Fibroblast of mammary gland (primary cell): ENCODE results near the gene EEF2.

Experiments used
- DNase-seq: peaks from one replicate; pipeline ENCODE4 v3.0.0-alpha.2; 2010; ENCODE audit warnings: low read depth
- H3K4me3 ChIP-seq: 2 replicates; pipeline ENCODE4 v1.5.1; 2011; ENCODE audit warnings: low read depth, mild to moderate bottlenecking, low read length, moderate library complexity; ENCODE audit not compliant: control insufficient read depth
- CTCF ChIP-seq: conservative IDR thresholded peaks from 2 replicates; pipeline ENCODE4 v1.5.1; 2011; ENCODE audit warnings: low read depth, low read length, inconsistent platforms; ENCODE audit not compliant: control insufficient read depth, insufficient read depth

EEF2 gene

GRCh38 chr19:3984908-3985642, at the start of gene EEF2:
Gene EEF2, minus strand, starts transcription at chr19:3985463. Its CDS starts 83 bp downstream, at chr19:3985380.
- TF ChIP-seq CTCF = no peak
- H3K4me3 ChIP-seq = peak within 1 kb of the TSS; percentile 91
- peak; percentile 85 for DNase-seq

DNA sequence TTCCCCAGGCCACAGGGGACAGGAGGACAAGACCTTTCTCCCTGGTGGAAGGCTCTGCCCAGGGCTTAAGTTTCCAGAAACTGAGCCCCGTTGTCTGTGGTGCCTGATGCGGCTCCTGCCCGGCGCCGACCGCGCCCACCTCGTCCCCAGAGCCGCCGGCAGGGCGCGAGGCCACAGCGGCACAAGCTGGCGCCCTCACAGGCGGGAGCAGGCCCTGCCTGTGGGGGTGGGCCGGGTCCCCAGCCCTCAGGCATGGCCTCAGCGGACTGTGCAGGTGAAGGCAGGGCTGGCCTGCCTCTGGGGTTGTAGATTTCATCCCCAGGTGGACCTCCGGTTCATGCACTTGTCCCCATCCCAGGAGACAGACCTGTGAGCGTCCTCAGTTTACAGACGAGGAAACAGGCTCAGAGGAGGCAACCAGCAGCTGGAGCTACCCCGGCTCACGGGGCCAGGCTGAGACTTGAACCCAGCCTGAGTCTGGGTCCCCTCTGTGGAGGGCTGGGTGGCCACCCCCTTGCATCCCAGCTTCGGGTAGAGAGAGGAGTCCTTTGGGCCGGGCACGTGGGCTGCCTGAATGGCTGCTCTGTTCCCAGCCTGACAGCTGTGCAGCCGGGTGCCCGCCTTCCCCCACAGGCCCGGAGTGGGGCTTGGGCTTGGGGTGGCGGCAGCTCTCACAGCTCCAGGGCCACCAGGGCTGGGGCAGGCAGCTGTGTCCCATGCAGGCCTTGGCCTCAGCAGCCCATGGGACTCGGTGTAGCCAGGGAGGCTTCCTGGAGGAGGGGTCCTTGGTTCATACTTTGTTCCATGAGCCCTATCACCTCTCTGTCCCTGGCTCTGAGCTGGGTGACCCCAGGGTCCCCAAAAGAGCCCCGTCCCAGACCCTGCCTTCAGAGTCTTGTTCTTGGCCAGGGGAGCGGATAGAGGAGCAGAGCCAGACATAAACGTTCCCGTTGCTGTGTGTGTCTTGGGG, 49.1 kb upstream of the EEF2 start:
- no peak for TF ChIP-seq CTCF
- no peak overlapping the region for H3K4me3 ChIP-seq
- DNase-seq = no peak

GRCh38 chr19:4033028-4033956, 48.0 kb upstream of the EEF2 start:
- H3K4me3 ChIP-seq = no peak overlapping the region
- TF ChIP-seq CTCF = no peak
- no peak for DNase-seq

- H3K4me3 ChIP-seq = no peak overlapping the region
- TF ChIP-seq CTCF = no peak
- no peak for DNase-seq
These were observed 47.2 kb upstream of the EEF2 start for GRCh38 chr19:4032436-4032835.

DNA sequence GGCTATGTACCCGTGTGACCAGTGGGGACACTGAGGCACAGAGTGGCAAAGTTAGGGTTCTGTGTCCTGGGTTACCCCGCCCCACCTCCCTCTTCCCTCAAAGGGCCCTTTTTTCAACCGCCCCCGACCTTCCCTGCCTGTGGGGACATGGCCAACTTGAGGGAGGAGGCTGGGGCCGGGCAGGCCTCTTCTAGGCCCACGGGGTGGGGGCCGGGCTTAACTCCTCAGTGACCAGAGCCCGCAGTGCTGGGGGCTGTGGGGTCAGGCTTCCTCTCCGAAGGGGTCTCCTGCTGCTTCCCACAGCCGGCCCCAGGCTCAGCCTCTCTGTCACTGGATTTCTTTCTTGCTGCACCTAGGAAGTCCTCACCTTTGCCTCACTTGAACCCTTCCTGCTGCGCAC, 46.2 kb upstream of the EEF2 start:
- no peak for TF ChIP-seq CTCF

GRCh38 chr19:4030981-4031380, 45.7 kb upstream of the EEF2 start:
- TF ChIP-seq CTCF = no peak
- H3K4me3 ChIP-seq = no peak overlapping the region
- DNase-seq = no peak

More for the DNA sequence above, 46.2 kb upstream of the EEF2 start:
- no peak overlapping the region for H3K4me3 ChIP-seq
- no peak for DNase-seq
